HAP-1 (cell line): ENCODE results near the gene LRP11.
"Not testable (repeated sequence)": the region's sequence is repeated elsewhere in the genome, so short reads cannot be mapped to it uniquely, and the experiment has no call there.

ENCODE experiments used
- DNase-seq, 2 experiments: peaks; one replicate each; pipeline ENCODE4 v3.0.0-alpha.2; 2016 to 2020; ENCODE audit warnings: low spot score in 2 of 2
- H3K27me3 ChIP-seq: fragments of 250-450 bp; sonication (Bioruptor Pico); 2 replicates; pipeline ENCODE4 v1.5.1; 2020; ENCODE audit warnings: low read depth, mild to moderate bottlenecking, moderate library complexity
- H3K36me3 ChIP-seq: fragments of 250-450 bp; sonication (Bioruptor Pico); replicated peaks from 2 replicates; pipeline ENCODE4 v1.5.1; 2020; ENCODE audit warnings: mild to moderate bottlenecking
- H3K4me1 ChIP-seq: fragments of 250-450 bp; sonication (Bioruptor Pico); 2 replicates; pipeline ENCODE4 v1.5.1; 2020; ENCODE audit warnings: mild to moderate bottlenecking
- H3K4me3 ChIP-seq: fragments of 250-450 bp; sonication (Bioruptor Pico); 2 replicates; pipeline ENCODE4 v1.5.1; 2020; ENCODE audit warnings: mild to moderate bottlenecking, moderate library complexity
- H3K9me3 ChIP-seq: fragments of 250-450 bp; sonication (Bioruptor Pico); 2 replicates; pipeline ENCODE4 v1.5.1; 2020; ENCODE audit warnings: mild to moderate bottlenecking, moderate library complexity
- in situ Hi-C: fragments of 300-500 bp; cut with MboI; formaldehyde crosslinking; loops from 3 replicates; pipeline ENCODE4 v1.14.3; 2020; ENCODE audit warnings: low sequenced_read_pairs, inconsistent platforms, mixed read lengths

LRP11 gene

GRCh38 chr6:149856256-149856994 is 7.7 kb downstream of the LRP11 start:
- no peak for DNase-seq
- Histone ChIP-seq H3K4me1 (peaks cover 18% of the 10 kb centered on the region), H3K9me3 (no peaks in the 10 kb centered on the region), H3K27me3 (no peaks in the 10 kb centered on the region), H3K36me3 (no peaks in the 10 kb centered on the region), H3K4me3 (no peak overlapping the region)
- in situ Hi-C loops, result no loop called here

GRCh38 chr6:149855741-149856140 is 8.4 kb downstream of the LRP11 start:
- Histone ChIP-seq H3K4me1 (peaks cover 18% of the 10 kb centered on the region), H3K9me3 (no peaks in the 10 kb centered on the region), H3K27me3 (no peaks in the 10 kb centered on the region), H3K36me3 (no peaks in the 10 kb centered on the region), H3K4me3 (no peak overlapping the region)
- DNase-seq, result peak in 1 of 2 experiments; percentile 4
- in situ Hi-C loops, result no loop called here

GRCh38 chr6:149855040-149855654 is 9.0 kb downstream of the LRP11 start:
- no peaks in the 10 kb centered on the region for H3K36me3 ChIP-seq
- H3K9me3 ChIP-seq, result no peaks in the 10 kb centered on the region
- peaks cover 17% of the 10 kb centered on the region for H3K4me1 ChIP-seq
- no peaks in the 10 kb centered on the region for H3K27me3 ChIP-seq
- no peak overlapping the region for H3K4me3 ChIP-seq
- DNase-seq, result no peak
- in situ Hi-C loops, result no loop called here

GRCh38 chr6:149854532-149854931 is 9.6 kb downstream of the LRP11 start:
- H3K36me3 ChIP-seq, result no peaks in the 10 kb centered on the region

GRCh38 chr6:149854017-149854416 is 10.1 kb downstream of the LRP11 start:
- H3K9me3 ChIP-seq, H3K36me3 ChIP-seq, in situ Hi-C loops, H3K27me3 ChIP-seq, DNase-seq, H3K4me3 ChIP-seq: not testable (repeated sequence)
- peaks cover 10% of the 10 kb centered on the region for H3K4me1 ChIP-seq

More at GRCh38 chr6:149854532-149854931, 9.6 kb downstream of the LRP11 start:
- no peak for DNase-seq
- no peak overlapping the region for H3K4me3 ChIP-seq
- H3K4me1 ChIP-seq, result peaks cover 11% of the 10 kb centered on the region
- in situ Hi-C loops, result no loop called here
- H3K27me3 ChIP-seq, result no peaks in the 10 kb centered on the region
- H3K9me3 ChIP-seq, result no peaks in the 10 kb centered on the region

GRCh38 chr6:149852881-149853280 is 11.3 kb downstream of the LRP11 start:
- in situ Hi-C loops, result no loop called here
- Histone ChIP-seq H3K4me1 (peaks cover 10% of the 10 kb centered on the region), H3K36me3 (no peaks in the 10 kb centered on the region), H3K27me3 (no peaks in the 10 kb centered on the region), H3K4me3 (no peak overlapping the region), H3K9me3 (no peaks in the 10 kb centered on the region)
- no peak for DNase-seq

- H3K4me3 ChIP-seq, result no peak overlapping the region
- no peaks in the 10 kb centered on the region for H3K27me3 ChIP-seq
- in situ Hi-C loops, result no loop called here
- H3K9me3 ChIP-seq, result no peaks in the 10 kb centered on the region
- H3K4me1 ChIP-seq, result peaks cover 10% of the 10 kb centered on the region
- no peaks in the 10 kb centered on the region for H3K36me3 ChIP-seq
- DNase-seq, result no peak
Measured at GRCh38 chr6:149852180-149852579, 12.0 kb downstream of the LRP11 start.

- in situ Hi-C loops, result no loop called here
- no peaks in the 10 kb centered on the region for H3K9me3 ChIP-seq
Measured at GRCh38 chr6:149851461-149852110, 12.6 kb downstream of the LRP11 start.

GRCh38 chr6:149848343-149848742 is 15.8 kb downstream of the LRP11 start:
- H3K36me3 ChIP-seq, H3K9me3 ChIP-seq, DNase-seq, H3K4me3 ChIP-seq, H3K27me3 ChIP-seq, H3K4me1 ChIP-seq: not testable (repeated sequence)
- in situ Hi-C loops, result loop anchor here (25.0 kb wide), 1 partner anchor 164 kb away; no protein-coding TSS in a partner anchor

More at GRCh38 chr6:149851461-149852110, 12.6 kb downstream of the LRP11 start:
- H3K4me3 ChIP-seq, result no peak overlapping the region
- no peak for DNase-seq
- peaks cover 10% of the 10 kb centered on the region for H3K4me1 ChIP-seq
- no peaks in the 10 kb centered on the region for H3K36me3 ChIP-seq
- no peaks in the 10 kb centered on the region for H3K27me3 ChIP-seq

GRCh38 chr6:149847939-149848267 is 16.3 kb downstream of the LRP11 start:
- no peak for DNase-seq

GRCh38 chr6:149846321-149846720 is 17.8 kb downstream of the LRP11 start:
- no peak overlapping the region for H3K4me3 ChIP-seq
- H3K27me3 ChIP-seq, result no peaks in the 10 kb centered on the region
- no peaks in the 10 kb centered on the region for H3K9me3 ChIP-seq
- no peaks in the 10 kb centered on the region for H3K4me1 ChIP-seq
- H3K36me3 ChIP-seq, result no peaks in the 10 kb centered on the region
- DNase-seq, result no peak
- in situ Hi-C loops, result loop anchor here (25.0 kb wide), 1 partner anchor 166 kb away; no protein-coding TSS in a partner anchor

More at GRCh38 chr6:149847939-149848267, 16.3 kb downstream of the LRP11 start:
- H3K4me3 ChIP-seq, result no peak overlapping the region
- in situ Hi-C loops, result loop anchor here (25.0 kb wide), 1 partner anchor 164 kb away; no protein-coding TSS in a partner anchor
- H3K36me3 ChIP-seq, result no peaks in the 10 kb centered on the region
- H3K4me1 ChIP-seq, result no peaks in the 10 kb centered on the region
- no peaks in the 10 kb centered on the region for H3K27me3 ChIP-seq
- no peaks in the 10 kb centered on the region for H3K9me3 ChIP-seq

- Histone ChIP-seq H3K9me3 (no peaks in the 10 kb centered on the region), H3K27me3 (no peaks in the 10 kb centered on the region), H3K36me3 (no peaks in the 10 kb centered on the region), H3K4me1 (no peaks in the 10 kb centered on the region), H3K4me3 (no peak overlapping the region)
- in situ Hi-C loops, result loop anchor here (25.0 kb wide), 1 partner anchor 167 kb away; no protein-coding TSS in a partner anchor
- DNase-seq, result no peak
Measured at GRCh38 chr6:149845549-149845948, 18.6 kb downstream of the LRP11 start.

- Histone ChIP-seq H3K9me3 (no peaks in the 10 kb centered on the region), H3K27me3 (no peaks in the 10 kb centered on the region), H3K4me1 (no peaks in the 10 kb centered on the region), H3K36me3 (no peaks in the 10 kb centered on the region), H3K4me3 (no peak overlapping the region)
- in situ Hi-C loops, result loop anchor here (25.0 kb wide), 1 partner anchor 168 kb away; no protein-coding TSS in a partner anchor
- DNase-seq, result no peak
Measured at GRCh38 chr6:149844480-149844879, 19.7 kb downstream of the LRP11 start.

- not testable (repeated sequence) for DNase-seq
Measured at GRCh38 chr6:149844036-149844435, 20.1 kb downstream of the LRP11 start.

More at GRCh38 chr6:149844036-149844435, 20.1 kb downstream of the LRP11 start:
- not testable (repeated sequence) for H3K4me3 ChIP-seq, H3K36me3 ChIP-seq, H3K27me3 ChIP-seq, H3K4me1 ChIP-seq, H3K9me3 ChIP-seq
- in situ Hi-C loops, result loop anchor here (25.0 kb wide), 1 partner anchor 168 kb away; no protein-coding TSS in a partner anchor
